GM19193 (cell line): ENCODE measurements around the gene CTCFL.

Experiments
- POLR2A ChIP-seq: IDR thresholded peaks from 4 replicates; pipeline ENCODE4 v1.6.1; 2011; ENCODE audit not compliant: insufficient read depth, insufficient read length; ENCODE audit errors: extremely low read depth

The CTCFL gene

DNA sequence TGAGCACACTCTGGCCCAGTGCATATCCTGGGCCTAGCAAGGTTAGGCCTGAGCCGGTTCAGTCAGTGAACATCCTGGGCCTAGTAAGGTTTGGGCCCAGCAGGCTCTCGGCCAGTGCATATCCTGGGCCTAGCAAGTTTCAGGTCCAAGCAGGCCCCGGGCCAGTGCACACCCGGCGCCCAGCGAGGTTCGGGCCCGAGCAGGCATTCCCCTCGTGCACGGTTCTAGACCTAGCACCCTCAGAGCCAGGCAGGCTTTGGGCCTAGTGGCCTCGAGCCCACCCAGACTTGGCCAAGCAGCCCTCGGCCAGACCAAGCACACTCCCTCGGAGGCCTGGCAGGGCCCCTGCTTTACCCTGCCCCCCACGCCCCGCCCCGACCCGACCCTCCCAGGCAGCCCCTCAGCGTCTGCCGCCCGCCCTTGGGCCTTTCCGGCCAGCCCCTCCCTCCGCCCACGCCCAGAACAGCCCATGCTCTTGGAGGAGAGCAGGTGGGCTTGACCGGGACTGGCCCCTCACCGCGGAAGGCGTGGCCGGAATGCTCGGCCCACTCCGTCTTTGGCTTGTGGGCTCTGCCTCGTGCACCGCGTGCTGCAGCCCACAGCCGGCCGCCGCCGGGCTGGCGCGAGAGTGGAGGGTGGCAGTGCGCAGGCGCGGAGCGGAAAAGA is at the start of gene CTCFL:
TSS of gene CTCFL (minus strand) at position 630 of the 666 bp plus-strand sequence. CDS start 935 bp downstream, outside the sequence.
- no peak for TF ChIP-seq POLR2A

DNA sequence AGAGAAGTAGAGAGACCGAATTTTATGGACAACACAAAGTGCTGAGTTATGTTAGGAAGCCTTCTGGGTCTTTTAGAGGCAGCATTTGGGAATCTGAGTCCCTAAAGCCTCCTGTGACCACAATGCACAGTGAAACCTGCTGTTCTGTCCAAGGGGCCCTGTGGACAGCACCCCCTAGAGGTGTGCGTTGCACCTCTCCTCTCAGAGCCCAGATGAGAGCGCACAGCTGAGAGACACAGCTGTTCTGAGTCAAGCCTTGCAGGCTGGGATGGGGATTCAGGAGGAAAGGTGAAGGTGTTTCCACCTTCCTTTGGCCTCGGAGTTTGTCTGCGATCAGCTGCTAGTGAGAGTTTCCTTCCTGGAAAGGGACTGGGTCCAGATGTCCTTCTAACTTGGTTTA is 49.0 kb upstream of the CTCFL start:
- TF ChIP-seq POLR2A: no peak

- no peak for TF ChIP-seq POLR2A
Measured at GRCh38 chr20:57573242-57573641, 48.3 kb upstream of the CTCFL start.

- TF ChIP-seq POLR2A: no peak
Measured at GRCh38 chr20:57571782-57572416, 47.0 kb upstream of the CTCFL start.

DNA sequence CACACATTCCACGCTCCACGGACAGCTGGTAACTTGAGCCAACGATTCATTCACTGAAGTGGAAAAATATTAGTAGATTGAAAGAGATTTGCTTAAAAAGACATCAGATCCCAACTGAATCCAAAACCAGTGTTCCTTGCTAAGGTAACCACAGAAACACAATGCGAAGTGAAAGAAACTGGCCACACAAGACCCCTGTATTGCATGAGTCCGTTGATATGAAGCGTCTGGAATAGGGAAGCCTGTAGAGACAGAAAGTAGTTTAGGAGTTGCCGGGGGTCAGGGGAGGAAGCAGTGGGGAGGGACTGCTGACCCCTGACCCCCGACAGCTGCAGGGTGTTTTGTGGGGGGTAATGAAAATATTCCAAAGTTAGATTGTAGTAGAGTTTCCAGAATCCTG is 46.0 kb upstream of the CTCFL start:
- no peak for TF ChIP-seq POLR2A

DNA sequence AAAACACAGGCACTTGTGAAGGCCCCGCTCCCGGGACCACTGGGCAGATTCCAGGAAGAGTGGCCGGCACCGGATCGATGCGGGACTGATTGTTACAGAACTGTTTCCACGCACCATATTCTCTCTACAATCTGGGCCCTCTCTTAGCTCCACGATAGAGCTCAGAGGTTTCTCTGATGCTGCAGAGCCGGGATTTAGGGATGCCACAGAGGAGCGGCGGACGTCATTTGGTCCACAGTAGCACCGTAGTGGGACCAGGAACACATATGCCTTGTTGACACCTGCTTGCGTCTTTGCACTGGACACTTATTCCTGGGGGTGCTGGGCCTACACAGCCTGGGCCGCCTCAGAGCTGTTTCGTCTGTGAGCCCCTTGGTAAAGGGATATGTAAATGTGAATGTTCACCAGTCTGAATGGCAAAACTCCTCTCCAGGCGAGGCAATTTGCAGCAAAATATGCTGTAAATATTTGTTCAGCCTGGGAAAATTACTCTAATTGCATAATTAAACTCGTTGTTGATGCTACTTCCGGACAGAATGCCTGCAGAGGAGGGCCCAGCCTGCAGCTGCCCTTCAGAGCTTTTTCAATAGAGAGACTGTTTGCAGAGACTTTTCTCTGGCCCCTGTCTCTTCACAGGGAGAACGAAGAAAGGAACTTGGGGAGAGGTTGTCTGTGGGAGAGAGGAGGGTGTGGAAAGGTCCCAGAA is 45.4 kb upstream of the CTCFL start:
- TF ChIP-seq POLR2A: no peak

DNA sequence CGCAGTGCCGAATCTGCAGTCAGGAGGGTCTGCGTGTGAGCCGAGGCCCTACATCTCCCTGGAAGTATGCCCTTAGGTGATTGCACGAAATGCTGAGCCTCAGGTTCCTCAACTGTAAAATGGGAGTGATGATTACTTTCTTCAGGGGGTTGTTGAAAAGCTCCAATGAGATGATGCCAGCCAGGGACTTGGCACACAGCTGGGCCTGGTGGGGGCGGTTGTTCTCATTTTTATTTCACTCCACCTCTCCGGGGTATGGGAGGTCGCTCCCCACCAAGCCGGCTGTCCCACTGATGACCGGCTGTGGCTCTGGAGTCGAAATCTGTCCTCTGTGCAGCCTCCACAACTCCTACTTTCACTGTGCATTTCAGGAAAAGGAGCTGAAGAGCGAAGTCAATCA is 44.0 kb upstream of the CTCFL start:
- TF ChIP-seq POLR2A: no peak

DNA sequence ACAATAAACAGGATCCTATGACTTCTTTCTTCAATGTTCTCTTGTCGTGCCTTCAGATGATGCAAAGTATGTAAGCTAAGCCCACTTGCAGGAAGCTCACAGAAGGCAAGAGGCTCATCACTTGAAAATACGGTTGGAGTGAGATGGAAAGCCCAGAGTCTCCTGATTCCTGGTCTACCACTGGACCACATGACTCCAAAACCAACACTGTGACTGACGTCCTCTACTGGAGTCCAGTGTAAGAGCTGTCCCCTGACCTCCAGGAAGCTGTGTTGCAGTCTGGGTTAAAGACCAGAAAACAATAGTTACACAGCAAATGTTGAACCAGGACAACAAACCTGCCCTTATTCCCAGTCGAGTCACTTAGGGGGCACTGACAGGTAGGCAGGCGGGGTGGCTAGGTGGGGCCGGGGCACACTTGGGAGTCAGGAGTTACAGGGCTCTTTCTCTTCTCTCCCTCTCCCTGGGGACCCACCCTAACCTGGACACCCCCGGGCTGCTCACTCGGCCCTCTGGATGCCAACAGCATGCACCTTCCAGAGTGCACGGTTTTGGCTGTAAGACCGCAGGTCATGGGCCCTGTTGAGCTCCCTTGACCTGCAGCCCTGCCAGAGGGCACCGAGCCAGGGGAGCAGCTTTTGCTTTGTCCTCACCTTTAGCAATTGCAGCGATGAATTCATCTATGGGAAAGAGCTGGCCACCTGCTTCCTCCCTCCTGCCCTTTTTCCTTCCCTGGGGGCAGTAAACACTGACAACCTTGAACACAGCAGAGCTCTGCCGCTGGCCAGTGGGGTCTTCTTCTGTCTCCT is 43.4 kb upstream of the CTCFL start:
- no peak for TF ChIP-seq POLR2A

DNA sequence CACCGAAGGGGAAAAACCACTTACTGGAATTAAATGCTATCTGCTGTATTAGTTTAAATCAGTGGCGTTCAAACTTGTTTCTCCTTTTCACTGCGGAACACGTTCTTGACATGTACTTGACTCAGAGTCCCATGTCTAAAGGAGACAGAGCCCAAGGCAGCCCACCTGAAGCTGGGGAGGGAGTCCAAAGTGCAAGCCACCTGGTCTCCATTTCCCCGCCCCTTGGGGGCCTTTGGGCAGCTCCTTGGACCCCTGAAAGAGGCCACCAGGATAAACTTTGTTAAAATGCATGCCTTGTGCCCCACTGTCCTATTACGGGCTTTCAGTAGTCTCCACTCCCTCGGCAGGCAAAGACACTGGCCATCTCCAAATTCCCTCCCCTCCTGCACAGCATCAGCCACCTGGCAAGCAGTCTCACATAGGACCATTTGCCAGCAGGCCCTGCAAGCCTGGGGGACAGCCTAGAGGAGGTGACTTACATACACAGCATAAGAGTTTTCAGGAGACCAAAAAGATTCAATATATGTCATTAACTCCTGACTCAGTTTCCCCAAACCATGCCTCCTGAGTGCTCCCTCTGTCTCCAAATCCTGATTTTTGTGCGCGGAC is 42.6 kb upstream of the CTCFL start:
- no peak for TF ChIP-seq POLR2A

- no peak for TF ChIP-seq POLR2A
Measured at GRCh38 chr20:57566803-57567459, 42.0 kb upstream of the CTCFL start.

- TF ChIP-seq POLR2A: no peak
Measured at GRCh38 chr20:57566399-57566798, 41.5 kb upstream of the CTCFL start.

- TF ChIP-seq POLR2A: no peak
Measured at GRCh38 chr20:57564951-57565642, 40.2 kb upstream of the CTCFL start.

DNA sequence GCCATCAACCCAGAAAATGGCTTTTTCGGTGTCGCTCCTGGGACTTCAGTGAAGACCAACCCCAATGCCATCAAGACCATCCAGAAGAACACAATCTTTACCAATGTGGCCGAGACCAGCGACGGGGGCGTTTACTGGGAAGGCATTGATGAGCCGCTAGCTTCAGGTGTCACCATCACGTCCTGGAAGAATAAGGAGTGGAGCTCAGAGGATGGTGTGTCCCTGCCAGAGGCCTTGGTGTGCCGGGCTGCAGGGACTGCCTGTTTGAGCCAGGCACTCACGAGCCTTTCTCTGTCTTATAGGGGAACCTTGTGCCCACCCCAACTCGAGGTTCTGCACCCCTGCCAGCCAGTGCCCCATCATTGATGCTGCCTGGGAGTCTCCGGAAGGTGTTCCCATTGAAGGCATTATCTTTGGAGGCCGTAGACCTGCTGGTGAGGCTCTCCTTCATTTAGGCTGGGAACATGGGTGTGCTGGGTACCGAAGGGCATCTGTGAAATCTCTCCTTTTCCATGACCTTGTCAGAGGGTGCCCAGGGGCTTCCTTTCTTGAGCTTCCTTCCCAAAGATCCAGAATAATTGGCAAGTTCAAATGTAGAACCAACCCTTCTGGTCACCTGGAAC is 39.4 kb upstream of the CTCFL start:
- no peak for TF ChIP-seq POLR2A
